Ascending aorta (tissue), 2 donors: ENCODE measurements around the gene ATP6V0C. TPM values are rescaled to one million over a fixed set of nuclear protein-coding genes. Genes with fewer than 3 reads are reported as not detected.

ENCODE experiments used
- DNase-seq, 2 donors: peaks; one replicate each; pipeline ENCODE4 v3.0.0-alpha.2; 2019; ENCODE audit warnings: low spot score in 2 of 2
- H3K27ac ChIP-seq, 2 donors: fragments of 200-600 bp; sonication (generic); one replicate each; pipeline ENCODE4 v1.5.1; 2016 to 2017; ENCODE audit warnings: mild to moderate bottlenecking in 1 of 2
- H3K27me3 ChIP-seq: fragments of 200-600 bp; sonication (generic); one replicate; pipeline ENCODE4 v1.5.1; 2017
- H3K36me3 ChIP-seq, 2 donors: fragments of 200-600 bp; sonication (generic); one replicate each; pipeline ENCODE4 v1.5.1; 2016
- H3K4me1 ChIP-seq, 2 donors: fragments of 200-600 bp; sonication (generic); one replicate each; pipeline ENCODE4 v1.5.1; 2016 to 2017; ENCODE audit warnings: mild to moderate bottlenecking in 1 of 2
- H3K4me3 ChIP-seq, 2 donors: fragments of 200-600 bp; sonication (generic); one replicate each; pipeline ENCODE4 v1.5.1; 2016 to 2017; ENCODE audit warnings: mild to moderate bottlenecking in 1 of 2
- H3K9me3 ChIP-seq, 2 donors: fragments of 200-600 bp; sonication (generic); one replicate each; pipeline ENCODE4 v1.5.1; 2016
- CTCF ChIP-seq, 3 experiments: fragments of 200-600 bp in 2 of 3; fragments of 450-650 bp in 1 of 3; sonication (generic) in 2 of 3; IDR thresholded peaks; one replicate each; pipeline ENCODE4 v1.5.1; 2016 to 2019; ENCODE audit warnings: antibody characterized with exemption in 3 of 3, mild to moderate bottlenecking in 1 of 3, moderate library complexity in 1 of 3
- intact Hi-C: fragments of 100-400 bp; cut with DNase I; formaldehyde crosslinking; loops from one replicate; pipeline ENCODE4 v1.15.1; 2023
- total RNA-seq: library from RNA; depleted of rRNA; stranded (reverse); fragments of >200 nt; gene quantifications from one replicate; pipeline ENCODE4 v1.1.0, GENCODE V29; 2016

Gene ATP6V0C
- total RNA-seq, 1 donor from 2014 or later, result 91.9 TPM

GRCh38 chr16:2470603-2471015 lies 43.1 kb upstream of the ATP6V0C start:
- TF ChIP-seq CTCF (IDR thresholded peaks at IDR 0.05), result no peak
- H3K9me3 ChIP-seq, result no peaks in the 10 kb centered on the region
- DNase-seq, result no peak
- no peaks in the 10 kb centered on the region for H3K36me3 ChIP-seq
- peaks cover 18 to 37% of the 10 kb centered on the region in 2 donors for H3K4me1 ChIP-seq
- H3K27me3 ChIP-seq, result peaks cover 12% of the 10 kb centered on the region
- intact Hi-C loops, result no loop called here
- H3K27ac ChIP-seq, result no peak overlapping the region
- no peak overlapping the region for H3K4me3 ChIP-seq

GRCh38 chr16:2471016-2471652 lies 42.6 kb upstream of the ATP6V0C start, which contains the start of gene NTN3:
Gene NTN3 (plus strand): TSS chr16:2471297. CDS start chr16:2471702, 405 bp downstream.
- H3K27me3 ChIP-seq, result peaks cover 12% of the 10 kb centered on the region
- no peak within 1 kb of the TSS for H3K27ac ChIP-seq
- H3K4me3 ChIP-seq, result peak within 1 kb of the TSS; percentile 21 to 30
- no peak for TF ChIP-seq CTCF (IDR thresholded peaks at IDR 0.05)
- H3K9me3 ChIP-seq, result no peaks in the 10 kb centered on the region
- H3K4me1 ChIP-seq, result peaks cover 24 to 42% of the 10 kb centered on the region in 2 donors
- no peaks in the 10 kb centered on the region for H3K36me3 ChIP-seq
- DNase-seq, result no peak
- intact Hi-C loops, result no loop called here

- no peak for DNase-seq
- intact Hi-C loops, result no loop called here
- no peaks in the 10 kb centered on the region for H3K36me3 ChIP-seq
- H3K4me3 ChIP-seq, result peak overlapping the region; percentile 21 to 30
- no peaks in the 10 kb centered on the region for H3K9me3 ChIP-seq
- no peak for TF ChIP-seq CTCF (IDR thresholded peaks at IDR 0.05)
- peaks cover 24 to 42% of the 10 kb centered on the region in 2 donors for H3K4me1 ChIP-seq
- H3K27me3 ChIP-seq, result peaks cover 12% of the 10 kb centered on the region
- no peak overlapping the region for H3K27ac ChIP-seq
Measured at GRCh38 chr16:2471653-2472487, 41.9 kb upstream of the ATP6V0C start.

GRCh38 chr16:2472488-2472864 lies 41.3 kb upstream of the ATP6V0C start:
- intact Hi-C loops, result no loop called here
- Histone ChIP-seq H3K4me1 (peaks cover 24 to 42% of the 10 kb centered on the region in 2 donors), H3K27ac (no peak overlapping the region), H3K36me3 (no peaks in the 10 kb centered on the region), H3K4me3 (no peak overlapping the region), H3K27me3 (peaks cover 12% of the 10 kb centered on the region), H3K9me3 (no peaks in the 10 kb centered on the region)
- DNase-seq, result no peak
- TF ChIP-seq CTCF (IDR thresholded peaks at IDR 0.05), result no peak

- no peaks in the 10 kb centered on the region for H3K9me3 ChIP-seq
- peaks cover 23 to 39% of the 10 kb centered on the region in 2 donors for H3K4me1 ChIP-seq
- H3K27me3 ChIP-seq, result peaks cover 12% of the 10 kb centered on the region
- H3K36me3 ChIP-seq, result no peaks in the 10 kb centered on the region
- DNase-seq, result no peak
- intact Hi-C loops, result no loop called here
- peak overlapping the region in 1 of 2 donors; percentile 68 for H3K4me3 ChIP-seq
- H3K27ac ChIP-seq, result no peak overlapping the region
- no peak for TF ChIP-seq CTCF (IDR thresholded peaks at IDR 0.05)
Measured at GRCh38 chr16:2472885-2473445, 40.8 kb upstream of the ATP6V0C start.
